Stomach (tissue), 4 donors: Measurements from ENCODE around the gene RPL22.

Source experiments
- POLR2A ChIP-seq, 4 donors: fragments of 450-650 bp; IDR thresholded peaks; one replicate each; pipeline ENCODE4 v1.6.1; 2016; ENCODE audit warnings: antibody characterized with exemption in 4 of 4, control low read depth in 2 of 4, mild to moderate bottlenecking in 1 of 4, moderate library complexity in 1 of 4
- POLR2AphosphoS5 ChIP-seq, 3 donors: sonication (generic); formaldehyde crosslinking; IDR thresholded peaks; one replicate each; pipeline ENCODE4 v1.6.1; 2016; ENCODE audit warnings: antibody characterized with exemption in 3 of 3
- TF ChIP-seq, protein P1 (sequence below), 7 experiments: fragments of 450-650 bp in 4 of 7; fragments of 200-600 bp in 3 of 7; sonication (generic) in 3 of 7; IDR thresholded peaks; one replicate each; pipeline ENCODE4 v1.5.1; 2016 to 2019; ENCODE audit warnings: antibody characterized with exemption in 7 of 7, control low read depth in 2 of 7, mild to moderate bottlenecking in 1 of 7

GRCh38 chr1:6211731-6212130 lies 12.3 kb upstream of the RPL22 start:
- TF ChIP-seq, protein P1, sequence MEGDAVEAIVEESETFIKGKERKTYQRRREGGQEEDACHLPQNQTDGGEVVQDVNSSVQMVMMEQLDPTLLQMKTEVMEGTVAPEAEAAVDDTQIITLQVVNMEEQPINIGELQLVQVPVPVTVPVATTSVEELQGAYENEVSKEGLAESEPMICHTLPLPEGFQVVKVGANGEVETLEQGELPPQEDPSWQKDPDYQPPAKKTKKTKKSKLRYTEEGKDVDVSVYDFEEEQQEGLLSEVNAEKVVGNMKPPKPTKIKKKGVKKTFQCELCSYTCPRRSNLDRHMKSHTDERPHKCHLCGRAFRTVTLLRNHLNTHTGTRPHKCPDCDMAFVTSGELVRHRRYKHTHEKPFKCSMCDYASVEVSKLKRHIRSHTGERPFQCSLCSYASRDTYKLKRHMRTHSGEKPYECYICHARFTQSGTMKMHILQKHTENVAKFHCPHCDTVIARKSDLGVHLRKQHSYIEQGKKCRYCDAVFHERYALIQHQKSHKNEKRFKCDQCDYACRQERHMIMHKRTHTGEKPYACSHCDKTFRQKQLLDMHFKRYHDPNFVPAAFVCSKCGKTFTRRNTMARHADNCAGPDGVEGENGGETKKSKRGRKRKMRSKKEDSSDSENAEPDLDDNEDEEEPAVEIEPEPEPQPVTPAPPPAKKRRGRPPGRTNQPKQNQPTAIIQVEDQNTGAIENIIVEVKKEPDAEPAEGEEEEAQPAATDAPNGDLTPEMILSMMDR (IDR thresholded peaks at IDR 0.05) = no peak
- no peak for TF ChIP-seq POLR2A (IDR thresholded peaks at IDR 0.05)
- TF ChIP-seq POLR2AphosphoS5 (IDR thresholded peaks at IDR 0.05) = no peak
